HepG2 (cell line): ENCODE data around the gene ST3GAL2. TPM values are rescaled to one million over a fixed set of nuclear protein-coding genes. Genes with fewer than 3 reads are reported as not detected.

Source experiments
- ARNTL ChIP-seq: sonication (generic); formaldehyde crosslinking; IDR thresholded peaks from 2 replicates; pipeline ENCODE4 v1.4.0; 2020; ENCODE audit warnings: mild to moderate bottlenecking, missing genetic modification reagents
- CBX5 ChIP-seq: sonication (generic); formaldehyde crosslinking; IDR thresholded peaks from 2 replicates; pipeline ENCODE4 v1.4.0; 2020; ENCODE audit warnings: missing genetic modification reagents, borderline replicate concordance
- CENPBD1 ChIP-seq: sonication (generic); formaldehyde crosslinking; IDR thresholded peaks from 2 replicates; pipeline ENCODE4 v1.8.0; 2022; ENCODE audit warnings: missing genetic modification reagents, low read depth, mild to moderate bottlenecking, borderline replicate concordance
- CHD4 ChIP-seq: fragments of 200-600 bp; sonication (generic); IDR thresholded peaks from 2 replicates; pipeline ENCODE4 v1.7.0; 2017; ENCODE audit warnings: mild to moderate bottlenecking, low read length, borderline replicate concordance
- E2F5 ChIP-seq: sonication (generic); formaldehyde crosslinking; conservative IDR thresholded peaks from 2 replicates; pipeline ENCODE4 v1.4.0; 2020; ENCODE audit warnings: missing genetic modification reagents
- ELF4 ChIP-seq: sonication (generic); formaldehyde crosslinking; IDR thresholded peaks from 2 replicates; pipeline ENCODE4 v1.5.0; 2020; ENCODE audit warnings: missing genetic modification reagents, mild to moderate bottlenecking, moderate library complexity, borderline replicate concordance
- GATAD1 ChIP-seq: IDR thresholded peaks from 2 replicates; pipeline ENCODE4 v1.6.1; 2016; ENCODE audit warnings: missing genetic modification reagents, missing compliant biosample characterization
- HNRNPH1 ChIP-seq: fragments of 200-400 bp; formaldehyde crosslinking; optimal IDR thresholded peaks from 2 replicates; pipeline ENCODE3; 2017; ENCODE audit warnings: mild to moderate bottlenecking, low read depth, low read length
- HOXA9 ChIP-seq: sonication (generic); formaldehyde crosslinking; IDR thresholded peaks from 2 replicates; pipeline ENCODE4 v1.8.1; 2022; ENCODE audit warnings: missing genetic modification reagents, mild to moderate bottlenecking, moderate library complexity, borderline replicate concordance
- PHF8 ChIP-seq: sonication (generic); formaldehyde crosslinking; IDR thresholded peaks from 2 replicates; pipeline ENCODE4 v1.5.0; 2020; ENCODE audit warnings: missing genetic modification reagents
- SALL2 ChIP-seq: sonication (generic); formaldehyde crosslinking; IDR thresholded peaks from 2 replicates; pipeline ENCODE4 v1.8.1; 2023; ENCODE audit warnings: mild to moderate bottlenecking, missing genetic modification reagents, inconsistent platforms
- SCMH1 ChIP-seq: sonication (generic); formaldehyde crosslinking; IDR thresholded peaks from 2 replicates; pipeline ENCODE4 v1.9.0; 2021; ENCODE audit warnings: missing genetic modification reagents, mild to moderate bottlenecking, borderline replicate concordance
- SNAPC2 ChIP-seq: sonication (generic); formaldehyde crosslinking; IDR thresholded peaks from 2 replicates; pipeline ENCODE4 v1.8.1; 2022; ENCODE audit warnings: mild to moderate bottlenecking, missing genetic modification reagents
- THYN1 ChIP-seq: sonication (generic); formaldehyde crosslinking; IDR thresholded peaks from 2 replicates; pipeline ENCODE4 v1.8.1; 2023; ENCODE audit warnings: low read depth, mild to moderate bottlenecking, moderate library complexity, missing genetic modification reagents, borderline replicate concordance
- XRCC5 ChIP-seq: fragments of 200-400 bp; formaldehyde crosslinking; optimal IDR thresholded peaks from 2 replicates; pipeline ENCODE3; 2017; ENCODE audit warnings: mild to moderate bottlenecking, low read length
- ZBTB20 ChIP-seq: sonication (generic); formaldehyde crosslinking; IDR thresholded peaks from 2 replicates; pipeline ENCODE4 v1.8.1; 2023; ENCODE audit warnings: missing genetic modification reagents, low read depth, mild to moderate bottlenecking, borderline replicate concordance
- ZNF17 ChIP-seq: sonication (generic); formaldehyde crosslinking; IDR thresholded peaks from 2 replicates; pipeline ENCODE4 v1.5.0; 2020; ENCODE audit warnings: mild to moderate bottlenecking, missing genetic modification reagents
- ZNF253 ChIP-seq: sonication (generic); formaldehyde crosslinking; IDR thresholded peaks from 2 replicates; pipeline ENCODE4 v1.8.0; 2022; ENCODE audit warnings: mild to moderate bottlenecking, missing genetic modification reagents, borderline replicate concordance
- ZNF264 ChIP-seq: sonication (generic); formaldehyde crosslinking; IDR thresholded peaks from 2 replicates; pipeline ENCODE4 v1.4.0; 2020; ENCODE audit warnings: missing genetic modification reagents
- ZNF614 ChIP-seq: IDR thresholded peaks from 2 replicates; pipeline ENCODE4 v1.6.1; 2018; ENCODE audit warnings: missing biosample characterization, missing genetic modification reagents, inconsistent platforms, borderline replicate concordance
- ZNF615 ChIP-seq: sonication (generic); formaldehyde crosslinking; IDR thresholded peaks from 2 replicates; pipeline ENCODE4 v1.5.0; 2020; ENCODE audit warnings: mild to moderate bottlenecking, missing genetic modification reagents, borderline replicate concordance
- ZNF616 ChIP-seq: sonication (generic); formaldehyde crosslinking; IDR thresholded peaks from 2 replicates; pipeline ENCODE4 v1.5.0; 2020; ENCODE audit warnings: low read depth, mild to moderate bottlenecking, missing genetic modification reagents
- ZNF652 ChIP-seq: IDR thresholded peaks from 2 replicates; pipeline ENCODE4 v1.6.1; 2016; ENCODE audit warnings: low read depth, borderline replicate concordance
- ZSCAN21 ChIP-seq: sonication (generic); formaldehyde crosslinking; IDR thresholded peaks from 2 replicates; pipeline ENCODE4 v1.8.0; 2022; ENCODE audit warnings: mild to moderate bottlenecking, missing genetic modification reagents, moderate library complexity, borderline replicate concordance
- polyA plus RNA-seq, 8 experiments: library from polyadenylated mRNA; depleted of rRNA in 3 of 8; stranded (reverse) in 7 of 8; unstranded in 1 of 8; fragments of >200 nt; fragmentation: Illumina TruSeq in 4 of 8; extraction: Trizol in 4 of 8; gene quantifications; 2 replicates each; pipeline versions ENCODE4 v1.2.1 to v1.2.3, GENCODE V29; 2011 to 2016; ENCODE audit warnings: low read depth in 4 of 8, missing spikeins in 1 of 8, mixed read lengths in 1 of 8; ENCODE audit not compliant: insufficient read depth in 1 of 8
- total RNA-seq, 5 experiments: library from RNA; depleted of rRNA; stranded (reverse); fragments of >200 nt; fragmentation: Illumina TruSeq; extraction: Trizol; gene quantifications; 2 replicates each; pipeline ENCODE4 v1.2.3, GENCODE V29; 2016; ENCODE audit warnings: low read depth in 1 of 5
- TF ChIP-seq, protein P1 (sequence below), 2 experiments: fragments of 450-650 bp in 1 of 2; sonication (generic) in 1 of 2; formaldehyde crosslinking; IDR thresholded peaks; 2 replicates each; pipeline versions ENCODE4 v1.5.0 to v1.8.0; 2020 to 2022; ENCODE audit warnings: mild to moderate bottlenecking in 1 of 2, missing genetic modification reagents in 1 of 2
- TF ChIP-seq, protein P2 (sequence below): sonication (generic); formaldehyde crosslinking; IDR thresholded peaks from 2 replicates; pipeline ENCODE4 v1.8.0; 2022; ENCODE audit warnings: mild to moderate bottlenecking, missing genetic modification reagents

Gene ST3GAL2
- total and polyA plus RNA-seq, 2 of the 13 experiments (the other 11 are each of a cell fraction or from before 2014, with no cell fraction given) = 16.3 to 24.9 TPM

DNA sequence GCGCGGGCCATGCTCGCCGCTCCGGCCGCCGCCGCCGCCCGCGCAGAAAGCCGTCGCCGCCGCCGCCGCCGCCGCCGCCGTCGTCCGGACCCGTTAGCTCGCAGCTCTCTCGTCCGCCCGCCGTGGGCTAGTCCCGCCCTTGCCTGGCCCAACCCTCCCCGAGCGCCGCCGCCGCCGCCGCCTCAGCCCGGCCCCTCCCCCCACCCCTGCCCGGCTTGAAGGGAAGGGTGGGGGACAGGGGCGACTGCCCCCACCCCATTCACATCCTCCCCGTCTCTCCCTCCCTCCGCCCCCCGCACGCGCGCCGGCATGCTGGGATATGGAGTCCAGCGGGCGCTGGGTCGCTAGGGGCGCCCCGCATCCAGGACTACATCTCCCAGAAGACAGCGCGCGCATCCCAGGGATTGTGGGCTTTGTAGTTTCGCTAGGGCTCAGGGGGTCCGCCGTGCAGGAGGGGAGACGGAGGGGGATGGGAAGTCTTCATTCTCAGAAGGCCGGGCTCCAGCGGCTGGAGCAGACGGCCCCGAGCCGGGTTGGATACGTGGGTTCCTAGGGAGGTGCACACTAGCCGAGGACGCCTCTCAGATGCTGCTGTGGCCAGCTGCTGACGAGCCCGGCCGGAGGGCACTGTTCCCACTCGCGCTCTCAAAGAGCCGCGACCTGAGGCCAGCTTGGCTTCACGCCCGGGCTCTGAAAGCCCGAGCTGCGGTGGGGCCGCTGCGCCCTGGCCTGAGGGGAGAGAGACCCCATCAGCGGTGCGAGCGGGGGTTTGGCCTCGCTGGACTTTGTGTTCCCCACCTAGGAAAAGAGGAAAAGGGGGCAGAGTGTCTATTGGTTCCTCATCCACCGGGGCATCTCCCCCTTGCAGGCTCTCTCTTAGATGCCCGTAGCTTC, at the start of gene ST3GAL2 (continued):
- TF ChIP-seq PHF8 (CRISPR knock-in tag) (peak; percentile 77), ZNF652 (0 out of 2 replicates have a peak, but pooled peaks have one; percentile 11), ZNF616 (CRISPR knock-in tag) (no peak), XRCC5 (peak; percentile 79), CENPBD1 (no peak), SNAPC2 (CRISPR knock-in tag) (peak; percentile 85), SALL2 (CRISPR knock-in tag) (peak; percentile 69; the same call in 1 of the 2 replicates), SCMH1 (CRISPR knock-in tag) (no peak), ZNF264 (no peak; the same call in 1 of the 2 replicates), CHD4 (no peak), THYN1 (no peak), CBX5 (CRISPR knock-in tag) (peak; percentile 53; the same call in 1 of the 2 replicates), ZSCAN21 (CRISPR knock-in tag) (no peak), ZNF17 (CRISPR knock-in tag) (no peak), ELF4 (no peak; the same call in 1 of the 2 replicates), ARNTL (CRISPR knock-in tag) (peak; percentile 57), GATAD1 (CRISPR knock-in tag) (peak; percentile 46), ZNF253 (CRISPR knock-in tag) (no peak), E2F5 (CRISPR knock-in tag) (0 out of 2 replicates have a peak, but pooled peaks have one; percentile 16), ZNF614 (peak; percentile 57; the same call in 1 of the 2 replicates), ZBTB20 (CRISPR knock-in tag) (peak; percentile 17; the same call in 1 of the 2 replicates), ZNF615 (0 out of 2 replicates have a peak, but pooled peaks have one; percentile 12), HOXA9 (no peak), HNRNPH1 (no peak)
- TF ChIP-seq, protein P1, sequence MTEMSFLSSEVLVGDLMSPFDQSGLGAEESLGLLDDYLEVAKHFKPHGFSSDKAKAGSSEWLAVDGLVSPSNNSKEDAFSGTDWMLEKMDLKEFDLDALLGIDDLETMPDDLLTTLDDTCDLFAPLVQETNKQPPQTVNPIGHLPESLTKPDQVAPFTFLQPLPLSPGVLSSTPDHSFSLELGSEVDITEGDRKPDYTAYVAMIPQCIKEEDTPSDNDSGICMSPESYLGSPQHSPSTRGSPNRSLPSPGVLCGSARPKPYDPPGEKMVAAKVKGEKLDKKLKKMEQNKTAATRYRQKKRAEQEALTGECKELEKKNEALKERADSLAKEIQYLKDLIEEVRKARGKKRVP (CRISPR knock-in tag; IDR thresholded peaks at IDR 0.05) = 0 out of 4 replicates have a peak, but pooled peaks of 1 of the 2 experiments have one; percentile 45
- TF ChIP-seq, protein P2, sequence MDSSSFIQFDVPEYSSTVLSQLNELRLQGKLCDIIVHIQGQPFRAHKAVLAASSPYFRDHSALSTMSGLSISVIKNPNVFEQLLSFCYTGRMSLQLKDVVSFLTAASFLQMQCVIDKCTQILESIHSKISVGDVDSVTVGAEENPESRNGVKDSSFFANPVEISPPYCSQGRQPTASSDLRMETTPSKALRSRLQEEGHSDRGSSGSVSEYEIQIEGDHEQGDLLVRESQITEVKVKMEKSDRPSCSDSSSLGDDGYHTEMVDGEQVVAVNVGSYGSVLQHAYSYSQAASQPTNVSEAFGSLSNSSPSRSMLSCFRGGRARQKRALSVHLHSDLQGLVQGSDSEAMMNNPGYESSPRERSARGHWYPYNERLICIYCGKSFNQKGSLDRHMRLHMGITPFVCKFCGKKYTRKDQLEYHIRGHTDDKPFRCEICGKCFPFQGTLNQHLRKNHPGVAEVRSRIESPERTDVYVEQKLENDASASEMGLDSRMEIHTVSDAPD (CRISPR knock-in tag) = no peak
